SKM-1 treated with dmso at 0.1 percent for 144 hours (cell line): ENCODE results near the gene OSBPL8.

ENCODE experiments used
- DNase-seq: peaks from one replicate; lab custom pipeline; 2025; ENCODE audit not compliant: unreplicated experiment; lab: John Stamatoyannopoulos, UW

The OSBPL8 gene

DNA sequence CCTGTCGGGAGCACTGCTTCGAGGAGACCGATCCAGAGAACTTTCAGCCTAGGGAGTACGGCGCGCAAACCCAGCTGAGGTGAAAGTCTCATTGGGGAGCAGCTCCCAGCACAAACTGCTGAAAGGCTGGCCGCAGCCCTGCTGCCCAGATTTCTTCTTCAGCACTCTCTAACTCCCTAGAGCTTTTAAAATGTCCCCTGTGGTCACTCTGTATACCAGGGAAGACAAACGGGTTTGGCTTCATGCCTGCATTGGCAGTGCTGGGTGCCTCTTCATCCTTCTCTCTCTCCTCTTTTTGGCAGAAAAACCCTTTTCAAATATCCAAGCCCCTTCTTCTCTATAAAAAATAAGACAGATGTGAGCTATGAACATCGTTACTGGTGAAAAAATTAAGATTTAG is 246.3 kb downstream of the OSBPL8 start:
- DNase-seq = no peak

DNA sequence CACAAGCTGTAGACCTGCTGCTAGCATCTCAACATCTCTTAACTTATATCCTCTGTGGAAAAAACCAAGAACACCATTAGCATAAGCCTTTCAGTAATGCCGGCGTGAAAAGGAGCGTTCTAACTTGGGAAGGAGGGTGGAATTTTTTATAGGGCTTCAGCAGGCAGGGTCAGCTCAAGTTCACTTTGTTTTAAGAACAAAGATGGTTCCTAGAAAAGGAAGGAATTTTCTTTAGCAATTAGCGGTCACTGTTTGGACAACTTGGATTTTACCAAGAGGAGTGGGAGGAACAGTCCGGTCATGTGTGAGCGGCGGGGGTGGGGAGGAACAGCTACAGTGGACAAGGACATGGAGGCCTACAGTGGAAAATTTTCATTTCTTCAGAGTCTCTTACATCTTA is 247.3 kb downstream of the OSBPL8 start:
- no peak for DNase-seq

DNA sequence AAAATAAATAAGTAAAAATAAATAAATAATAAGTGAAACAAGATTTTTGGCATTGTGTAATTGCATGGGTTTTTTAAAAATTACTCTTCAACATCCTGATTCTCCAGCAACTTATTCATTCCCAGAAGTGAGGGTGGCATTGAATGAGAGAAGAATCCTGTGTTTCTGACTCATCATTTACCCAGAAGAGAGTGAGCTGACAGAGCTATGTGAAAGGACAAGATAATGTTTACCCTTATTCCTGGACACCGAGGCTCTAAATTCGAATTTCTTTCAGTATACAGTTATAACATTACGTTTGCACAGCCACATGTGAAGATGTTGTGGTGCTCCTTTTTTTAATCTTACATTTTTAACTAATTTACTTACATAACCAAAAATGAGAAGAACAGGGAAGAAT is 247.8 kb downstream of the OSBPL8 start:
- no peak for DNase-seq

DNA sequence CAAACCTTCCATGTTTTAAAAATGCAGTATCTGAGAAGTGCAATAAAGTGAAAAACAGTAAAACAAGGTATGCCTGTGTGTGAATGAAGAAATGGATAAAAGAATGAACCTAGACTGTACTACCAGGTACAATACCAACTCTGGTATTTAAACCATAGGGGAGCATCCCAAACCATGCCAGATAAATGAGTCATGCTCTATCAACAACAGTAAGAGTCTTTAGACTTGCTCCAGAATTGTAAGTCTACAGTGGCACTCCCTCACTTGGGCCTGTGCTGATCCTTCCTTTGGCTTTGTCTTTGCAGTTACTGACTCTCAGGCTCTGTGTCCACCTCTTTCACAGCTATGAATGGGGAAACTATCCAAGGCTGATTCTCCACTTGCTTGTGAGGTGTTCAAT is 249.5 kb downstream of the OSBPL8 start:
- DNase-seq = no peak

DNA sequence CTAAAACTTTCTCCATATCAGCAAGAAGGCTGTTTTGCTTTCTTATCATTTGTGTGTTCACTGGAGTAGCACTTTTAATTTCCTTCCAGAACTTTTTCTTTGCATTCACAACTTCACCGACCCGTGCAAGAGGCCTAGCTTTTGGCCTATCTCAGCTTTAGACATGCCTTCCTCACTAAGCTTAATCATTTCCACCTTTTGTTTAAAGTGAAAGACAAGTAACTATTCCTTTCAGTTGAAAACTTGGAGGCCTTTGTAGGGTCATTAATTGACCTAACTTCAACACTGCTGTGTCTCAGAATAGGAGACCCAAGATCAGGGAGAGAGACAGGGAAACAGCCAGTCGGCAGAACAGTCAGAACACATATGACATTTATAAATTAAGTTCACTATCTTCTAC is 250.7 kb downstream of the OSBPL8 start:
- no peak for DNase-seq

DNA sequence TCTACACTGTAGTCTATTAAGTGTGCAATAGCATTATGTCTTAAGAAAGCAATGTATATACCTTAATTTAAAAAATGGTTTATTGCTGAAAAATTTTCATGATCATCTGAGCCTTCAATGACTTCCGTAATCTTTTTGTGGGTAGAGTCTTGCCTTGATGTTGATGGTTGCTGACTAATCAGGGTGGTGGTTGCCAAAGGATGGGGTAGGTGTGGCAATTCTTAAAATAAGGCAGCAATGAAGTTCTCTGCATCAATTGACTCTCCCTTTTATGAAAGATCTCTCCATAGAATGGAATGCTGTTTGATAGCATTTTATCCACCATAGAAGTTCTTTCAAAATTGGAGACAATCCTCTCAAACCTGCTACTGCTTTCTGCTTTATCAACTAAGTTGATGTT is 252.5 kb downstream of the OSBPL8 start:
- no peak for DNase-seq

DNA sequence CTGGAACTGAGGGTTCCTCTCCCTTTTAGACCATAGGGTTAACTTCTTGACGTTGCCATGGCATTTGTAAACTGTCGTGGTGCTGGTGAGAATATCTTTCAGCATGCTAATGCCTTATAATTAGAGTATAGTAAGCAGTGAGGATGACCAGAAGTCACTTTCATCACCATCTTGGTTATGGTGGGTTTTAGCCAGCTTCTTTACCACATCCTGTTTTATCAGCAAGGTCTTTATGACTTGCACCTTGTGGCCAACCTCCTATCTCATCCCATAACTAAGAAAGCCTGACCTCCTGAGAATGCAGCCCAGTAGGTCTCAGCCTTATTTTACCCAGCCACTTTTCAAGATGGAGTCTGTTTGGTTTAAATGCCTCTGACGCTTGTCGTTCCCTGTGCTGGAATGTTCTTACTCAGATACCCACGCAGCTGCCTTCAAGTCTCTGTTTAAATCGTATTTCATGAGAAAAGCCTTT is 255.5 kb downstream of the OSBPL8 start:
- DNase-seq = no peak

DNA sequence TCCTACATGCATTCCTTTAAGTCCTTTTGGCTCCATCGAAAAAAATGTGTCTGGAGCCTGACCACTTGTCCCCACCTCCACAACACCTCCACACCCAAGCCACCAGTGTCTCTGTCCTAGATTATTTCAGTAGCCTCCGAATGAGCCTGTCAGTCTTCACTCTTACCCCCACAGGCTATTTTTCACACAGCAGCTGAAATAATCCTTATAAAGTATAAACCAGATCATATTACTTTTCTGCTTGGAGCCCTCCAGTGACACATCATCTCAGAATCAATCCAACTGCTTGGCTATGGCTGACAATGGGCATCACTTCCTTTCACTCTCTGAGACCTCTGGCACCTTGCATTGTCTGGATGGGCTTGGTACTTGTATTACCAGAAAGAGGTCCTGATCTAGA is 256.2 kb downstream of the OSBPL8 start:
- DNase-seq = no peak
